Measurements from ENCODE around the gene PPP1R13B.

PPP1R13B gene

DNA sequence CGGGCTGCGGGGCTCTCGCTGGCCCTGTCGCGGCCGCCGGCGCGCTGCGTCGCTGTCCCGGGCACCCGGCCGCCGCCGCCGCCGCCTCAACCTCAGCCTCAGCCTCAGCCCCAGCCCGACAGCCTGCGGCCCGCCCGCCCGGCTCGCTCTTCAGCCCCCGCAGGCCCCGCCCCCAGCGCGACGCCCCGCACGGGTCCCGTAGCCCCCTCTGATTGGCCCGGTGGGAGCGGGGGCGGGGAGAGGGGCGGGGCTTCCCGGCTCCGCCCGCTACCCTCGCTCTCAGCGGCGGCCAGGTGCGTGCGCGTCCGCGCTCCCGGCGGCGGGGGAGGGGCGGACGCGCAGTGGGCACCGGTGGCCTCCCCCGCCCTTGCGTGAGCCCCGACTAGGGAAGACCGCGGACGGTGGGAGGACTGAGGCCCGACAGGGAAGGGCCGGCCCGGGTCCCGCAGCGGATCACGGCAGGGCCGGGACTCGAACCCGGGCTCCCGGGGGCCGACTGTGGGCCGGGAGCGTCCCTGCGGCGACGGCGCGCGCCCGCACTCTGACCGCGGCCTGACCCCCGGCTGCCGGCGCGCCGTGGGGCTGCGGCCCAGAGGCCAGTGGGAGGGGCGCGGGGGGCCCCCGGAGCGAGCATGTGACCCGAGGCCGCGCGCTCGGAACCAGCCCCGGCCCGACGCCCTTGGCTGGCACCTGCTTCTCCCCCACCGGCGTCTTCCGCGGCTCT is at the start of gene PPP1R13B (continued):
- TF ChIP-seq ZNF18 (tag by site-specific recombination; IDR thresholded peaks at IDR 0.05) (no peak), ZNF548 (tag by site-specific recombination; IDR thresholded peaks at IDR 0.05) (no peak), ZNF324 (tag by site-specific recombination; IDR thresholded peaks at IDR 0.05) (no peak), ZNF37A (tag by site-specific recombination; IDR thresholded peaks at IDR 0.05) (no peak; the same call in 1 of the 2 replicates), RBAK (tag by site-specific recombination; IDR thresholded peaks at IDR 0.05) (no peak), ZNF473 (tag by site-specific recombination; IDR thresholded peaks at IDR 0.05) (no peak), ZNF624 (tag by site-specific recombination; IDR thresholded peaks at IDR 0.05) (no peak), EGR2 (tag by site-specific recombination; IDR thresholded peaks at IDR 0.05; ENCODE audit: low read depth) (0 out of 2 replicates have a peak, but pooled peaks have one; percentile 13), ZNF335 (tag by site-specific recombination; conservative IDR thresholded peaks at IDR 0.05) (no peak), ZNF184 (tag by site-specific recombination; IDR thresholded peaks at IDR 0.05) (no peak), ATF2 (tag by site-specific recombination; IDR thresholded peaks at IDR 0.05; ENCODE audit: low read depth) (no peak), ZFP37 (tag by site-specific recombination; IDR thresholded peaks at IDR 0.05) (no peak), KLF16 (tag by site-specific recombination; IDR thresholded peaks at IDR 0.05) (0 out of 2 replicates have a peak, but pooled peaks have one; percentile 10), ZSCAN16 (tag by site-specific recombination; IDR thresholded peaks at IDR 0.05) (no peak), ZNF76 (tag by site-specific recombination; IDR thresholded peaks at IDR 0.05; ENCODE audit: borderline replicate concordance, low read depth) (no peak), ZNF311 (tag by site-specific recombination; IDR thresholded peaks at IDR 0.05; ENCODE audit: borderline replicate concordance) (no peak), ZNF391 (tag by site-specific recombination; IDR thresholded peaks at IDR 0.05; ENCODE audit: borderline replicate concordance, low read depth) (no peak), ZBTB44 (tag by site-specific recombination; IDR thresholded peaks at IDR 0.05) (0 out of 2 replicates have a peak, but pooled peaks have one; percentile 12), TRIM28 (IDR thresholded peaks at IDR 0.05; ENCODE audit: borderline replicate concordance, low read length) (no peak), ZNF112 (tag by site-specific recombination; IDR thresholded peaks at IDR 0.05) (no peak), ZBTB48 (tag by site-specific recombination; IDR thresholded peaks at IDR 0.05) (no peak), ZNF513 (tag by site-specific recombination; IDR thresholded peaks at IDR 0.05) (no peak), BCL11A (tag by site-specific recombination; IDR thresholded peaks at IDR 0.05; ENCODE audit: low read depth) (no peak), ZIC2 (tag by site-specific recombination; IDR thresholded peaks at IDR 0.05) (no peak), ELK4 (IDR thresholded peaks at IDR 0.05; ENCODE audit: borderline replicate concordance, low read depth, low read length) (no peak), BCL11B (tag by site-specific recombination; IDR thresholded peaks at IDR 0.05; ENCODE audit: low read depth) (no peak), GLIS1 (tag by site-specific recombination; IDR thresholded peaks at IDR 0.05) (peak; percentile 33; the same call in 1 of the 2 replicates)
- TF ChIP-seq, protein P1, sequence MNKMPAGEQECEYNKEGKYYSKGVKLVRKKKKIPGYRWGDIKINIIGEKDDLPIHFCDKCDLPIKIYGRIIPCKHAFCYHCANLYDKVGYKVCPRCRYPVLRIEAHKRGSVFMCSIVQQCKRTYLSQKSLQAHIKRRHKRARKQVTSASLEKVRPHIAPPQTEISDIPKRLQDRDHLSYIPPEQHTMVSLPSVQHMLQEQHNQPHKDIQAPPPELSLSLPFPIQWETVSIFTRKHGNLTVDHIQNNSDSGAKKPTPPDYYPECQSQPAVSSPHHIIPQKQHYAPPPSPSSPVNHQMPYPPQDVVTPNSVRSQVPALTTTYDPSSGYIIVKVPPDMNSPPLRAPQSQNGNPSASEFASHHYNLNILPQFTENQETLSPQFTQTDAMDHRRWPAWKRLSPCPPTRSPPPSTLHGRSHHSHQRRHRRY (tag by site-specific recombination; IDR thresholded peaks at IDR 0.05), result no peak
- TF ChIP-seq, protein P2, sequence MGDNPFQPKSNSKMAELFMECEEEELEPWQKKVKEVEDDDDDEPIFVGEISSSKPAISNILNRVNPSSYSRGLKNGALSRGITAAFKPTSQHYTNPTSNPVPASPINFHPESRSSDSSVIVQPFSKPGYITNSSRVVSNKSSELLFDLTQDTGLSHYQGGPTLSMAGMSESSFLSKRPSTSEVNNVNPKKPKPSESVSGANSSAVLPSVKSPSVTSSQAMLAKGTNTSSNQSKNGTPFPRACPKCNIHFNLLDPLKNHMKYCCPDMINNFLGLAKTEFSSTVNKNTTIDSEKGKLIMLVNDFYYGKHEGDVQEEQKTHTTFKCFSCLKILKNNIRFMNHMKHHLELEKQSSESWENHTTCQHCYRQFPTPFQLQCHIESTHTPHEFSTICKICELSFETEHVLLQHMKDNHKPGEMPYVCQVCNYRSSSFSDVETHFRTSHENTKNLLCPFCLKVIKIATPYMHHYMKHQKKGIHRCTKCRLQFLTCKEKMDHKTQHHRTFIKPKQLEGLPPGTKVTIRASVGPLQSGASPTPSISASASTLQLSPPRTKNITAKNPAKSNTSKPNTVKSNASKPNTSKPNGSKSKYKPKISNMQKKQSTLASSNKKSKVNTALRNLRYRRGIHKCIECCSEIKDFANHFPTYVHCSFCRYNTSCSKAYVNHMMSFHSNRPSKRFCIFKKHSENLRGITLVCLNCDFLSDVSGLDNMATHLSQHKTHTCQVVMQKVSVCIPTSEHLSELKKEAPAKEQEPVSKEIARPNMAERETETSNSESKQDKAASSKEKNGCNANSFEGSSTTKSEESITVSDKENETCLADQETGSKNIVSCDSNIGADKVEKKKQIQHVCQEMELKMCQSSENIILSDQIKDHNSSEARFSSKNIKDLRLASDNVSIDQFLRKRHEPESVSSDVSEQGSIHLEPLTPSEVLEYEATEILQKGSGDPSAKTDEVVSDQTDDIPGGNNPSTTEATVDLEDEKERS (tag by site-specific recombination; IDR thresholded peaks at IDR 0.05), result no peak

Measured in HEK293 (cell line).